Spinal cord (tissue), 10 donors: ENCODE data around the gene KRT84. TPM values are rescaled to one million over a fixed set of nuclear protein-coding genes. Genes with fewer than 3 reads are reported as not detected.
"Not testable (repeated sequence)": the region's sequence is repeated elsewhere in the genome, so short reads cannot be mapped to it uniquely, and the experiment has no call there.

Source experiments
- DNase-seq, 6 donors: peaks; one replicate each; pipeline versions ENCODE4 v3.0.0 to v3.0.0-alpha.2; 2013 to 2015; ENCODE audit warnings: low spot score in 6 of 6, low read depth in 4 of 6
- H3K27ac ChIP-seq: one replicate; pipeline ENCODE4 v1.5.1; 2013; ENCODE audit warnings: low read depth, low read length, control low read depth
- H3K27me3 ChIP-seq: one replicate; pipeline ENCODE4 v1.6.1; 2013; ENCODE audit warnings: low read length; ENCODE audit not compliant: control insufficient read depth, insufficient read depth
- H3K36me3 ChIP-seq: one replicate; pipeline ENCODE4 v1.6.1; 2013; ENCODE audit warnings: low read length; ENCODE audit not compliant: control insufficient read depth, insufficient read depth
- H3K4me1 ChIP-seq: one replicate; pipeline ENCODE4 v1.6.1; 2013; ENCODE audit warnings: low read length; ENCODE audit not compliant: control insufficient read depth, insufficient read depth
- H3K4me3 ChIP-seq: one replicate; pipeline ENCODE4 v1.5.1; 2013; ENCODE audit warnings: low read depth, low read length, control low read depth
- H3K9me3 ChIP-seq: one replicate; pipeline ENCODE4 v1.6.1; 2013; ENCODE audit warnings: low read length; ENCODE audit not compliant: control insufficient read depth, insufficient read depth
- WGBS: methylation state at CpG from one replicate; pipeline ENCODE4 v1.1.5; 2013; ENCODE audit warnings: missing lambda C conversion rate; ENCODE audit not compliant: insufficient coverage; 5-methylcytosine and 5-hydroxymethylcytosine counted together
- polyA plus RNA-seq, 2 donors: library from polyadenylated mRNA; unstranded; fragments of 120-200 nt; gene quantifications; one replicate each; pipeline ENCODE4 v1.2.1, GENCODE V29; 2013; ENCODE audit not compliant: insufficient read length in 2 of 2
- total RNA-seq, 2 donors: library from RNA; depleted of rRNA in 1 of 2; stranded (reverse); fragments of 120-200 nt in 1 of 2; fragments of >200 nt in 1 of 2; gene quantifications; one replicate each; pipeline versions ENCODE4 v1.2.3 to v1.2.4, GENCODE V29; 2013 to 2014
- donor health status: healthy.

KRT84 gene
- total and polyA plus RNA-seq, 4 donors = not detected

- Histone ChIP-seq H3K4me3 (no peak overlapping the region), H3K4me1 (peaks cover 21% of the 10 kb centered on the region), H3K36me3 (no peaks in the 10 kb centered on the region), H3K27me3 (no peaks in the 10 kb centered on the region), H3K27ac (no peak overlapping the region), H3K9me3 (no peaks in the 10 kb centered on the region)
- WGBS = 69% methylated on average over 5 of the region's 6 CpGs
- peak in 1 of 6 donors; percentile 51 for DNase-seq
Measured at GRCh38 chr12:52349196-52349595, 36.3 kb downstream of the KRT84 start.

- H3K36me3 ChIP-seq = no peaks in the 10 kb centered on the region
- H3K4me3 ChIP-seq = no peak overlapping the region
- DNase-seq = no peak
- H3K27me3 ChIP-seq = no peaks in the 10 kb centered on the region
- H3K4me1 ChIP-seq = peaks cover 15% of the 10 kb centered on the region
- WGBS = 67% methylated on average over 12 of the region's 16 CpGs
- no peak overlapping the region for H3K27ac ChIP-seq
- H3K9me3 ChIP-seq = no peaks in the 10 kb centered on the region
Measured at GRCh38 chr12:52347551-52348510, 37.6 kb downstream of the KRT84 start.

GRCh38 chr12:52347016-52347415 lies 38.4 kb downstream of the KRT84 start:
- DNase-seq = no peak
- 100% methylated on average over 1 of the region's 9 CpGs for WGBS
- Histone ChIP-seq H3K27ac (no peak overlapping the region), H3K4me3 (no peak overlapping the region), H3K4me1 (peaks cover 15% of the 10 kb centered on the region), H3K36me3 (no peaks in the 10 kb centered on the region), H3K27me3 (no peaks in the 10 kb centered on the region), H3K9me3 (no peaks in the 10 kb centered on the region)

GRCh38 chr12:52346593-52346992 lies 38.9 kb downstream of the KRT84 start:
- Histone ChIP-seq H3K4me3 (no peak overlapping the region), H3K27ac (no peak overlapping the region), H3K9me3 (no peaks in the 10 kb centered on the region), H3K4me1 (peaks cover 13% of the 10 kb centered on the region), H3K36me3 (no peaks in the 10 kb centered on the region), H3K27me3 (no peaks in the 10 kb centered on the region)
- peak in 1 of 6 donors; percentile 69 for DNase-seq
- WGBS = 16% methylated on average over 3 of the region's 4 CpGs

- DNase-seq, H3K27ac ChIP-seq: not testable (repeated sequence)
- WGBS = 100% methylated on average over 2 of the region's 8 CpGs
Measured at GRCh38 chr12:52345041-52345440, 40.4 kb downstream of the KRT84 start.

GRCh38 chr12:52344111-52344510 lies 41.3 kb downstream of the KRT84 start:
- Histone ChIP-seq H3K4me3 (no peak overlapping the region), H3K9me3 (no peaks in the 10 kb centered on the region), H3K27me3 (no peaks in the 10 kb centered on the region), H3K27ac (no peak overlapping the region), H3K36me3 (no peaks in the 10 kb centered on the region), H3K4me1 (peaks cover 7% of the 10 kb centered on the region)
- 94% methylated on average over 12 of the region's 12 CpGs for WGBS
- no peak for DNase-seq

More at GRCh38 chr12:52345041-52345440, 40.4 kb downstream of the KRT84 start:
- H3K9me3 ChIP-seq, H3K27me3 ChIP-seq, H3K4me3 ChIP-seq, H3K36me3 ChIP-seq, H3K4me1 ChIP-seq: not testable (repeated sequence)

GRCh38 chr12:52343550-52343949 lies 41.9 kb downstream of the KRT84 start:
- Histone ChIP-seq H3K4me1 (peaks cover 7% of the 10 kb centered on the region), H3K27me3 (no peaks in the 10 kb centered on the region), H3K36me3 (no peaks in the 10 kb centered on the region), H3K9me3 (no peaks in the 10 kb centered on the region), H3K4me3 (no peak overlapping the region), H3K27ac (no peak overlapping the region)
- no peak for DNase-seq
- WGBS = no CpG with 5 or more reads among the region's 2 CpGs

- H3K27me3 ChIP-seq = no peaks in the 10 kb centered on the region
- no peak overlapping the region for H3K27ac ChIP-seq
- no peaks in the 10 kb centered on the region for H3K36me3 ChIP-seq
- no peak overlapping the region for H3K4me3 ChIP-seq
- no peaks in the 10 kb centered on the region for H3K9me3 ChIP-seq
- no peak for DNase-seq
- H3K4me1 ChIP-seq = peaks cover 7% of the 10 kb centered on the region
- WGBS = 86% methylated on average over 2 of the region's 2 CpGs
Measured at GRCh38 chr12:52342781-52343490, 42.5 kb downstream of the KRT84 start.

- WGBS = 87% methylated on average over 12 of the region's 14 CpGs
Measured at GRCh38 chr12:52341066-52341580, 44.3 kb downstream of the KRT84 start.

More at GRCh38 chr12:52341066-52341580, 44.3 kb downstream of the KRT84 start:
- Histone ChIP-seq H3K9me3 (no peaks in the 10 kb centered on the region), H3K27me3 (no peaks in the 10 kb centered on the region), H3K4me1 (no peaks in the 10 kb centered on the region), H3K36me3 (no peaks in the 10 kb centered on the region), H3K27ac (no peak overlapping the region), H3K4me3 (no peak overlapping the region)
- DNase-seq = no peak
